Large intestine (tissue), 3 donors: ENCODE results near the gene ETV3L. TPM values are rescaled to one million over a fixed set of nuclear protein-coding genes. Genes with fewer than 3 reads are reported as not detected.

ENCODE experiments used
- DNase-seq, 2 donors: peaks; one replicate each; pipeline versions ENCODE4 v3.0.0 to v3.0.0-alpha.2; 2013
- H3K27ac ChIP-seq: one replicate; pipeline ENCODE4 v1.5.1; 2013; ENCODE audit warnings: low read length
- H3K27me3 ChIP-seq: 2 replicates; pipeline ENCODE4 v1.6.1; 2013; ENCODE audit warnings: low read length; ENCODE audit not compliant: control insufficient read depth, insufficient read depth
- H3K36me3 ChIP-seq: 2 replicates; pipeline ENCODE4 v1.6.1; 2013; ENCODE audit warnings: low read length; ENCODE audit not compliant: control insufficient read depth, insufficient read depth
- H3K4me1 ChIP-seq: one replicate; pipeline ENCODE4 v1.6.1; 2013; ENCODE audit warnings: low read length; ENCODE audit not compliant: control insufficient read depth, insufficient read depth
- H3K4me3 ChIP-seq: one replicate; pipeline ENCODE4 v1.5.1; 2013; ENCODE audit warnings: low read length
- H3K9me3 ChIP-seq: one replicate; pipeline ENCODE4 v1.6.1; 2013; ENCODE audit warnings: mild to moderate bottlenecking, low read depth, low read length, moderate library complexity; ENCODE audit not compliant: control insufficient read depth
- WGBS: methylation state at CpG from one replicate; pipeline ENCODE4 v1.1.5; 2013; ENCODE audit warnings: low lambda C conversion rate; ENCODE audit not compliant: insufficient coverage; 5-methylcytosine and 5-hydroxymethylcytosine counted together
- polyA plus RNA-seq: library from polyadenylated mRNA; unstranded; fragments of 120-200 nt; gene quantifications from one replicate; pipeline ENCODE4 v1.2.1, GENCODE V29; 2013

Gene ETV3L
- polyA plus RNA-seq, 1 donor, result not detected

GRCh38 chr1:157045250-157046218, 54.1 kb downstream of the ETV3L start, which contains the start of gene ARHGEF11:
TSS of gene ARHGEF11 (minus strand) at chr1:157045742. CDS start at chr1:157044330, 1,412 bp downstream.
- H3K27ac ChIP-seq, result peak within 1 kb of the TSS; percentile 91
- no peaks in the 10 kb centered on the region for H3K9me3 ChIP-seq
- WGBS, result 0% methylated on average over 2 of the region's 120 CpGs
- peak within 1 kb of the TSS; percentile 86 for H3K4me3 ChIP-seq
- H3K4me1 ChIP-seq, result peaks cover 19% of the 10 kb centered on the region
- no peaks in the 10 kb centered on the region for H3K36me3 ChIP-seq
- H3K27me3 ChIP-seq, result no peaks in the 10 kb centered on the region
- DNase-seq, result peak; percentile 87 to 96

- Histone ChIP-seq H3K27me3 (no peaks in the 10 kb centered on the region), H3K4me3 (peak overlapping the region; percentile 86), H3K36me3 (no peaks in the 10 kb centered on the region), H3K9me3 (no peaks in the 10 kb centered on the region), H3K4me1 (peaks cover 19% of the 10 kb centered on the region), H3K27ac (peak overlapping the region; percentile 91)
- DNase-seq, result no peak
- 18% methylated on average over 4 of the region's 6 CpGs for WGBS
Measured at GRCh38 chr1:157044326-157044725, 55.3 kb downstream of the ETV3L start.

GRCh38 chr1:157043685-157044084, 55.9 kb downstream of the ETV3L start:
- no peak for DNase-seq
- peak overlapping the region; percentile 86 for H3K4me3 ChIP-seq
- no peaks in the 10 kb centered on the region for H3K9me3 ChIP-seq

GRCh38 chr1:157042846-157043245, 56.8 kb downstream of the ETV3L start:
- H3K36me3 ChIP-seq, result no peaks in the 10 kb centered on the region
- no peaks in the 10 kb centered on the region for H3K27me3 ChIP-seq
- no peaks in the 10 kb centered on the region for H3K9me3 ChIP-seq
- DNase-seq, result no peak
- H3K4me3 ChIP-seq, result peak overlapping the region; percentile 5
- H3K4me1 ChIP-seq, result peaks cover 19% of the 10 kb centered on the region
- WGBS, result no CpG with 5 or more reads among the region's 2 CpGs
- H3K27ac ChIP-seq, result no peak overlapping the region

More at GRCh38 chr1:157043685-157044084, 55.9 kb downstream of the ETV3L start:
- peaks cover 19% of the 10 kb centered on the region for H3K4me1 ChIP-seq
- H3K36me3 ChIP-seq, result no peaks in the 10 kb centered on the region
- H3K27ac ChIP-seq, result no peak overlapping the region
- H3K27me3 ChIP-seq, result no peaks in the 10 kb centered on the region
- WGBS, result no CpG with 5 or more reads among the region's 2 CpGs

Other genes with a start within 250 kb of the ETV3L start
- gene INSRR, start 240.7 kb downstream of the ETV3L start, polyA plus RNA-seq, result 0.09 TPM
- gene NTRK1, start 238.9 kb downstream of the ETV3L start, polyA plus RNA-seq, result 0.15 TPM
- gene PEAR1, start 206.1 kb downstream of the ETV3L start, polyA plus RNA-seq, result 5.9 TPM
- gene LRRC71, start 179.2 kb downstream of the ETV3L start, polyA plus RNA-seq, result 0.28 TPM
- 34.0 TPM for gene ARHGEF11, start 54.1 kb downstream of the ETV3L start, polyA plus RNA-seq
- 19.3 TPM for gene ETV3, start 38.6 kb upstream of the ETV3L start, polyA plus RNA-seq